Mesothelial cell of epicardium (in vitro differentiated cells): ENCODE measurements around the gene SCAPER. TPM values are rescaled to one million over a fixed set of nuclear protein-coding genes. Genes with fewer than 3 reads are reported as not detected.

Experiments
- DNase-seq, 2 experiments: peaks; one replicate each; pipeline ENCODE4 v3.0.0; 2021; ENCODE audit warnings: low spot score in 2 of 2; ENCODE audit not compliant: unreplicated experiment in 2 of 2
- H3K27ac Mint-ChIP-seq: 2 replicates; pipeline ENCODE4 v1.8.0; 2021; ENCODE audit warnings: mixed read lengths
- H3K27me3 Mint-ChIP-seq: 2 replicates; pipeline ENCODE4 v1.8.0; 2021; ENCODE audit warnings: low read depth, mixed read lengths
- H3K36me3 Mint-ChIP-seq: 2 replicates; pipeline ENCODE4 v1.8.0; 2021; ENCODE audit warnings: mixed read lengths
- H3K4me1 Mint-ChIP-seq: 2 replicates; pipeline ENCODE4 v1.8.0; 2021; ENCODE audit warnings: mixed read lengths
- H3K4me3 Mint-ChIP-seq: 2 replicates; pipeline ENCODE4 v1.8.0; 2021; ENCODE audit warnings: mild to moderate bottlenecking, moderate library complexity, mixed read lengths
- H3K9me3 Mint-ChIP-seq: 2 replicates; pipeline ENCODE4 v1.8.0; 2021; ENCODE audit warnings: mixed read lengths
- total RNA-seq: library from RNA; stranded (reverse); gene quantifications from 3 replicates; pipeline ENCODE4 v1.2.1, GENCODE V29; 2021
- TF ChIP-seq, protein P1 (sequence below): fragments of 200-600 bp; sonication (generic); IDR thresholded peaks from one replicate; pipeline ENCODE4 v1.5.0; 2021; ENCODE audit warnings: antibody characterized with exemption; ENCODE audit not compliant: unreplicated experiment

The SCAPER gene
- total RNA-seq, 1 donor from 2014 or later, result 35.9 TPM

DNA sequence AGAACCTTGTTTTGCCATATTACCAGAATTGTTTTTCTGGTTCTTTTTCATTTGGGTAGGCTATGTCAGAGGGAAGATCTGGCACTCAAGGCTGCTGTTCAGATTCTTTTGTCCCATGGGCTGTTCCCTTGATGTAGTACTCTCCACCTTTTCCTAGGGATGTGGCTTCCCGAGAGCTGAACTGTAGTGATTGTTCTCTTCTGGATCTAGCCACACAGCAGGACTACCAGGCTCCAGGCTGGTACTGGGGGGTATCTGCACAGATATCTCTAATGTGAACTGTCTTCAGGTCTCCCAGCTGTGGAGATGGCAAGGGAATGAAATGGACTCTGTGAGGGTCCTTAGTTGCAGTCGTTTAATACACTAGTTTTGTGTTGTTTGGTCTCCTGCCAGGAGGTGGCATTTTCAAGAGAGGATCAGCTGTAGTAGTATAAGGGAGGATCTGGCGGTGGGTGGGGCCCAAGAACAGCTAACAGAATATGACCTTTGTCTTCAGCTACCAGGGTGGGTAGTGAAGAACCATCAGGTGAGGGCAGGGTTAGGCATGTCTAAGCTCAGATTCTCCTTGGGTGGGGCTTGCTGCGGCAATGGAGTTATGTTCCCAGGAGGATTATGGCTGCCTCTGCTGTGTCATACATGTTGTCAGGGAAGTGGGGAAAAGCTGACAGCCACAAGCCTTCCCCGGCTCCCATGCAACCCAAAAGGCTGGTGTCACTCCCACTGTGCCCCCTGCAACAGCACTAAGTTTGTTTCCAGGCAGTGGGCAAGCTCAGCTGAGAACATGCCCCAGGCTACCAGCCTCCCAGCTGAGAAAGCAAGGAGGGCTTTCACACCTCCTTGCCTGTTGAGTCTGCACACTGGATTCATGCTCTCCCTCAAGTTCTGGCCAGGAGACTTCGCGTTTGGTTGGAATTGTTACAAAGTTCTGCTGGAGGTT, 316.1 kb downstream of the SCAPER start:
- DNase-seq, result no peak
- H3K4me3 Mint-ChIP-seq, result no peak overlapping the region
- no peaks in the 10 kb centered on the region for H3K27me3 Mint-ChIP-seq
- H3K9me3 Mint-ChIP-seq, result peaks cover 20% of the 10 kb centered on the region
- peaks cover 13% of the 10 kb centered on the region for H3K36me3 Mint-ChIP-seq
- TF ChIP-seq, protein P1, sequence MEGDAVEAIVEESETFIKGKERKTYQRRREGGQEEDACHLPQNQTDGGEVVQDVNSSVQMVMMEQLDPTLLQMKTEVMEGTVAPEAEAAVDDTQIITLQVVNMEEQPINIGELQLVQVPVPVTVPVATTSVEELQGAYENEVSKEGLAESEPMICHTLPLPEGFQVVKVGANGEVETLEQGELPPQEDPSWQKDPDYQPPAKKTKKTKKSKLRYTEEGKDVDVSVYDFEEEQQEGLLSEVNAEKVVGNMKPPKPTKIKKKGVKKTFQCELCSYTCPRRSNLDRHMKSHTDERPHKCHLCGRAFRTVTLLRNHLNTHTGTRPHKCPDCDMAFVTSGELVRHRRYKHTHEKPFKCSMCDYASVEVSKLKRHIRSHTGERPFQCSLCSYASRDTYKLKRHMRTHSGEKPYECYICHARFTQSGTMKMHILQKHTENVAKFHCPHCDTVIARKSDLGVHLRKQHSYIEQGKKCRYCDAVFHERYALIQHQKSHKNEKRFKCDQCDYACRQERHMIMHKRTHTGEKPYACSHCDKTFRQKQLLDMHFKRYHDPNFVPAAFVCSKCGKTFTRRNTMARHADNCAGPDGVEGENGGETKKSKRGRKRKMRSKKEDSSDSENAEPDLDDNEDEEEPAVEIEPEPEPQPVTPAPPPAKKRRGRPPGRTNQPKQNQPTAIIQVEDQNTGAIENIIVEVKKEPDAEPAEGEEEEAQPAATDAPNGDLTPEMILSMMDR, result no peak
- peaks cover 4% of the 10 kb centered on the region for H3K4me1 Mint-ChIP-seq
- no peak overlapping the region for H3K27ac Mint-ChIP-seq

DNA sequence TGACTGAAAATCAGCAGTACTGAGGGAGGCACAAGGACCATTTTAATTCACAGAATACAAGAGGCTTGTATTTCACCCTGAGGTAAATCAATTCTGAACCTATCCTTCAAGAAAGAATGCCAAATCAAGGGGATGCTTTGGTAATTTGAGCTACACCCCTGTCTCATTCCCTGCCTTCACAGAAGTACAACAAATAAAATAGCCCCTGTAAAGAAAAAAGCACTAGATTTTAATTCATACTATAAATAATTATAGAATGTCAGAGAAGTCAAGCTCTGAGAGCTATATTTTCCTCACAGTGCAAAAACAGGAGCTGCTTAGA, 319.6 kb downstream of the SCAPER start:
- no peak for DNase-seq
- H3K9me3 Mint-ChIP-seq, result peaks cover 42% of the 10 kb centered on the region
- peaks cover 29% of the 10 kb centered on the region for H3K36me3 Mint-ChIP-seq
- H3K27ac Mint-ChIP-seq, result no peak overlapping the region
- TF ChIP-seq, protein P1, result no peak
- peaks cover 4% of the 10 kb centered on the region for H3K4me1 Mint-ChIP-seq
- no peaks in the 10 kb centered on the region for H3K27me3 Mint-ChIP-seq
- H3K4me3 Mint-ChIP-seq, result no peak overlapping the region

DNA sequence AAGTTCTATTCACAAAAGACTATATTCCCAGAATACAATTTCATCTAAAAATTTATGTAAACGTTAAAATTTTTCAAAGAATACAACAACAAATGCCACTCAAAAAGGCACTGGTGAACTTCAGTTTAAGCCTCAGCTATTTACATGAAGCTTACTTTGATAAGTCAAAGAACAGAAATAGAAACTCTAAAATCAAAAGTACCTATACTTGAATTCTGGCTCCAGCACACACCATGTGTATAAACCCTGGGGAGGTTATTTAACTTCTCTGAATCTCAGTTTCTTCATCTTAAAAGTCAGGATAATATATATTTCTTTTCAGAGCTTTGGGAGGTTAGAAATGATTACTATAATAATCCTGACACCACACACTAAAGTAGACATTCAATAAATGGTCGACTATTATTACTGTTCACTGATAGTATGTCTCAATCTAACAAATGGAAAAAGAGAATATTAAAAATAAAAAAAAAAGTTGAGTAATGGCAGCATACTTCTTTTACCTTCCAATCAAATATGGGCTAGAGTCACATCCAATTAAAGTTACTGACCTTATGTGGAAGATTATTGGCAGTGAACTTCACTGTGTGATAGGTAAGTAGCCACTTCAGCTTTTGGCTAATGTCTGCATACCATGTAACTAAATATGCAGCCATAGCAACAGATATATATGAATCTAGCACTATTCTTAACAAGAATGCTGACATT, 320.1 kb downstream of the SCAPER start:
- H3K27ac Mint-ChIP-seq, result no peak overlapping the region
- H3K9me3 Mint-ChIP-seq, result peaks cover 44% of the 10 kb centered on the region
- no peak overlapping the region for H3K4me3 Mint-ChIP-seq
- H3K36me3 Mint-ChIP-seq, result peaks cover 30% of the 10 kb centered on the region
- DNase-seq, result no peak
- TF ChIP-seq, protein P1, result no peak
- peaks cover 4% of the 10 kb centered on the region for H3K4me1 Mint-ChIP-seq
- H3K27me3 Mint-ChIP-seq, result no peaks in the 10 kb centered on the region

DNA sequence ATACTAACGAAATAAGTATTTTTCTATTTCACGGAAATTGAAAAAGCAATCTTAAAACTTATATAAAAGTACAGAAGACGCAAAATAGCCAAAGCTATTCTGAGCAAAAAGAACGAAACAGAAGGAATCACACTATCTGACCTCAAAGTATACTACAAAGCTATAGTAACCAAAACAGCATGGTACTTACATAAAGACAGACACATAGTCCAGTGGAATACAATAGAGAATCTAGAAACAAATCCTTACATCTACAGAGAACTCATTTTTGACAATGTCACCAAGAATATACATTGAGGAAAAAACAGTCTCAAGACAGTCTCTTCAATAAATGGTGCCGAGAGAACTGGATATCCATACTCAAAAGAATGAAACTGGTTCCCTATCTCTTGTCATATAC, 322.6 kb downstream of the SCAPER start:
- no peak for DNase-seq
- no peaks in the 10 kb centered on the region for H3K27me3 Mint-ChIP-seq
- H3K36me3 Mint-ChIP-seq, result peaks cover 26% of the 10 kb centered on the region
- H3K9me3 Mint-ChIP-seq, result peaks cover 44% of the 10 kb centered on the region
- H3K4me3 Mint-ChIP-seq, result no peak overlapping the region
- no peak overlapping the region for H3K27ac Mint-ChIP-seq
- TF ChIP-seq, protein P1, result no peak
- peaks cover 4% of the 10 kb centered on the region for H3K4me1 Mint-ChIP-seq

DNA sequence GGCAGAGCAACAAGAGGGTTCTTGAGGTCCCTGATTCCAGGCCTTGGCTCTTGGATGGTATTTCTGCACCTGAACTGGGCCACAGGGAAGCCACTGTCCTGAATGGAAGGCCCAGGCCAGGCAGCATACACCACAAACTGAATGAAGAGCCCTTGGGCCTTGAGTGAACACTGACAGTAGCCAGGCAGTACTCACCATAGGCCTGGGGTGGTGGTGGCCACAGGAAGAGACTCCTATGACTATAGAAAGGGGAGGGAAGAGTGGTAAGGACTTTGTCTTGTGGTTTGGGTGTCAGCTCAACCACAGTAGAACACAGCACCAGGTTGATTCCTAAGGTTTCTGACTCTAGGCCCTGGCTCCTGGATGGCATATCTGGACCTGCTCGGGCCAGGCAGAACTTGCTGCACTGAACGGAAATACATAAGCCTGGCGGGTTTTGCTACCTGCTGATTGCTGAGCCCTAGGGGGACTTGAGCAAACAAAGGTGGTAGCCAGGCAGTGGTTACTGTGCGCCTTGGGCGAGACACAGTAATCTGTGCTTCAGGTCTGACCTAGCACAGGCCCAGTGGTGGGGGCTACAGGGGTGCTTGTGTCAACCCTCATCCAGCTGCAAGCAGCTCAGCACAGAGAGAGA, 327.1 kb downstream of the SCAPER start:
- H3K4me3 Mint-ChIP-seq, result no peak overlapping the region
- peaks cover 36% of the 10 kb centered on the region for H3K9me3 Mint-ChIP-seq
- no peak overlapping the region for H3K27ac Mint-ChIP-seq
- TF ChIP-seq, protein P1, result no peak
- H3K4me1 Mint-ChIP-seq, result peaks cover 4% of the 10 kb centered on the region
- DNase-seq, result no peak
- peaks cover 26% of the 10 kb centered on the region for H3K36me3 Mint-ChIP-seq
- no peaks in the 10 kb centered on the region for H3K27me3 Mint-ChIP-seq
